Liver (tissue), 9 donors: ENCODE data around the gene TEX261. TPM values are rescaled to one million over a fixed set of nuclear protein-coding genes. Genes with fewer than 3 reads are reported as not detected.

Experiments
- DNase-seq: peaks from one replicate; pipeline ENCODE4 v3.0.0-alpha.2; 2017; ENCODE audit warnings: low spot score
- H3K27ac ChIP-seq, 2 donors: one replicate each; pipeline ENCODE4 v1.7.0; 2013; ENCODE audit warnings: inconsistent platforms in 2 of 2, low read length in 2 of 2, control low read depth in 1 of 2, low read depth in 1 of 2, mild to moderate bottlenecking in 1 of 2
- H3K27me3 ChIP-seq, 4 donors: one replicate each; pipeline versions ENCODE4 v1.6.1 to v1.7.0; 2013; ENCODE audit warnings: low read length in 3 of 4, inconsistent platforms in 1 of 4, mild to moderate bottlenecking in 1 of 4, moderate library complexity in 1 of 4; ENCODE audit not compliant: control insufficient read depth in 4 of 4, insufficient read depth in 4 of 4
- H3K36me3 ChIP-seq, 4 donors: one replicate each; pipeline versions ENCODE4 v1.6.1 to v1.7.0; 2013; ENCODE audit warnings: low read length in 3 of 4, mild to moderate bottlenecking in 3 of 4, low read depth in 1 of 4, moderate library complexity in 1 of 4; ENCODE audit not compliant: control insufficient read depth in 4 of 4, insufficient read depth in 3 of 4
- H3K4me1 ChIP-seq, 4 donors: one replicate each; pipeline versions ENCODE4 v1.6.1 to v1.7.0; 2013; ENCODE audit warnings: low read length in 3 of 4, mild to moderate bottlenecking in 3 of 4, moderate library complexity in 1 of 4; ENCODE audit not compliant: control insufficient read depth in 4 of 4, insufficient read depth in 4 of 4
- H3K4me3 ChIP-seq, 3 donors: one replicate each; pipeline versions ENCODE4 v1.6.1 to v1.7.0; 2013; ENCODE audit warnings: low read length in 3 of 3, control low read depth in 1 of 3, low read depth in 1 of 3, mild to moderate bottlenecking in 1 of 3
- H3K9ac ChIP-seq, 2 donors: one replicate each; pipeline ENCODE4 v1.7.0; 2013; ENCODE audit warnings: low read length in 2 of 2, mild to moderate bottlenecking in 2 of 2, moderate library complexity in 2 of 2, control low read depth in 1 of 2, low read depth in 1 of 2
- H3K9me3 ChIP-seq, 4 donors: one replicate each; pipeline versions ENCODE4 v1.6.1 to v1.7.0; 2013; ENCODE audit warnings: low read length in 3 of 4; ENCODE audit not compliant: control insufficient read depth in 4 of 4
- EGR1 ChIP-seq, 2 donors: IDR thresholded peaks; 2 replicates each; pipeline ENCODE4 v1.6.1; 2016 to 2018; ENCODE audit warnings: antibody characterized with exemption in 2 of 2, low read depth in 2 of 2
- FOXA1 ChIP-seq: IDR thresholded peaks from 2 replicates; pipeline ENCODE4 v1.6.1; 2016; ENCODE audit warnings: antibody characterized with exemption
- FOXA2 ChIP-seq: IDR thresholded peaks from 2 replicates; pipeline ENCODE4 v1.6.1; 2016; ENCODE audit warnings: antibody characterized with exemption
- GABPA ChIP-seq, 2 donors: IDR thresholded peaks in 1 of 2; conservative IDR thresholded peaks in 1 of 2; 2 replicates each; pipeline ENCODE4 v1.6.1; 2016; ENCODE audit warnings: antibody characterized with exemption in 2 of 2, mild to moderate bottlenecking in 1 of 2, moderate library complexity in 1 of 2
- HNF4A ChIP-seq, 2 donors: conservative IDR thresholded peaks; 2 replicates each; pipeline ENCODE4 v1.6.1; 2016; ENCODE audit warnings: antibody characterized with exemption in 2 of 2, mild to moderate bottlenecking in 2 of 2
- JUND ChIP-seq, 2 donors: IDR thresholded peaks; 2 replicates each; pipeline ENCODE4 v1.6.1; 2016; ENCODE audit warnings: antibody characterized with exemption in 2 of 2
- RAD21 ChIP-seq, 2 donors: IDR thresholded peaks; 2 replicates each; pipeline ENCODE4 v1.6.1; 2016; ENCODE audit warnings: antibody characterized with exemption in 2 of 2, mild to moderate bottlenecking in 2 of 2
- RXRA ChIP-seq, 2 donors: IDR thresholded peaks; 2 replicates each; pipeline ENCODE4 v1.6.1; 2017 to 2018; ENCODE audit warnings: antibody characterized with exemption in 2 of 2, mild to moderate bottlenecking in 1 of 2
- SP1 ChIP-seq: IDR thresholded peaks from 2 replicates; pipeline ENCODE4 v1.6.1; 2018; ENCODE audit warnings: antibody characterized with exemption, mild to moderate bottlenecking
- TAF1 ChIP-seq: conservative IDR thresholded peaks from 2 replicates; pipeline ENCODE4 v1.6.1; 2016; ENCODE audit warnings: antibody characterized with exemption, mild to moderate bottlenecking
- WGBS: extraction: QIAGEN DNeasy Blood & Tissue Kit; methylation state at CpG from one replicate; pipeline ENCODE4 v1.1.7; 2013; 5-methylcytosine and 5-hydroxymethylcytosine counted together
- polyA plus RNA-seq, 2 donors: library from polyadenylated mRNA; stranded (reverse) in 1 of 2; unstranded in 1 of 2; fragments of 200-250 nt in 1 of 2; fragments of >200 nt in 1 of 2; fragmentation: Nextera tagmentation in 1 of 2; extraction: Ambion mirVana in 1 of 2; gene quantifications; one replicate each; pipeline versions ENCODE4 v1.2.1 to v1.2.3, GENCODE V29; 2013 to 2015
- total RNA-seq, 2 donors: library from RNA; depleted of rRNA; stranded (reverse); fragments of >200 nt; gene quantifications; one replicate each; pipeline ENCODE4 v1.2.3, GENCODE V29; 2014
- TF ChIP-seq, protein P1 (sequence below): IDR thresholded peaks from 2 replicates; pipeline ENCODE4 v1.6.1; 2016; ENCODE audit warnings: antibody characterized with exemption
- TF ChIP-seq, protein P2 (sequence below): IDR thresholded peaks from 2 replicates; pipeline ENCODE4 v1.6.1; 2016; ENCODE audit warnings: antibody characterized with exemption
- TF ChIP-seq, protein P3 (sequence below): IDR thresholded peaks from 2 replicates; pipeline ENCODE4 v1.6.1; 2016; ENCODE audit warnings: antibody characterized with exemption, mild to moderate bottlenecking
- donor health status: healthy.
- donor health status: healthy.
- donor health status: healthy.
- donor health status: healthy.
- donor health status: healthy.

TEX261 gene
- total and polyA plus RNA-seq, 4 donors, result 14.2 to 54.8 (median 24.4) TPM

DNA sequence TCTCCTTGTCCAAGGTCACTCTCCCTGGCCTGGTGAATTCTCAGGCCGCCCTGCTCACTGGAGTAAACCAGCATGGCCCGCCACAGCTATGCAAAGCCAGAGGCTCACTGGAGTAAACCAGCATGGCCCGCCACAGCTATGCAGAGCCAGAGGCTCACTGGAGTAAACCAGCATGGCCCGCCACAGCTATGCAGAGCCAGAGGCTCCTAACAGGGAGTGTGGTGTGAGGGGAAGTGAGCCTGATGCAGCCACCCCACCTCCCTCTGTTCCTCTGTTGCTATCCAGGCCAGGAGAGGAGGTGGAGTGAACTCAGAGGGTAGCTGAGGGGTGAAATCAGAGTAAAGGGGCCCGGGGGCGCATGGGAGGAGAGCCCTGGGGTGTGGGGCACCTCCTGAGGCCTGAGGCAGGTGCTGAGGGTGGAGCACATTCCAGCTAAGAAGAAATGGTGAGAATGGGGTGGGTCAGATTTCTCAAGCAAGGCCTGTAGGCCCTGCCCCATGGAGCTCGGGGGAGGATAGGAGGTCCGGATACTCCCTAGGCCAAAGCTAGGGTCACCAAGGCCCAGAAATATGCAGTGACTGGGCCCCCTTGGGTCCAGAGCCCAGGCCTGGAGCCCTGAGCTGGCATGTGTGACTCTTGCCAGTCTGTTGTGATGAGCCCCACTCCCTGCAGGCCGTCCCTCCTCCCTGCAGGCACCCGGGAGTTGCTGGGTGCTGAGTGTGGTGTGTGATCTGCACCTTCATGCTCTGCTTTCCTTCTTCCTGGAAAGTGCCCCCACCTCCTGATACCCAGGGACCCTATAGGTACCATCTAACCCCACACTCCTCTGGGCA lies 57.5 kb downstream of the TEX261 start:
- TF ChIP-seq TAF1 (no peak), HNF4A (conservative IDR thresholded peaks at IDR 0.05) (no peak), JUND (IDR thresholded peaks at IDR 0.05) (no peak), GABPA (IDR thresholded peaks at IDR 0.05 in 1 of 2, conservative IDR thresholded peaks at IDR 0.05 in 1 of 2) (no peak), SP1 (no peak), EGR1 (IDR thresholded peaks at IDR 0.05; ENCODE audit: low read depth in 2 of 2) (no peak), RXRA (IDR thresholded peaks at IDR 0.05) (no peak), RAD21 (IDR thresholded peaks at IDR 0.05) (no peak), FOXA2 (no peak)
- TF ChIP-seq, protein P1, sequence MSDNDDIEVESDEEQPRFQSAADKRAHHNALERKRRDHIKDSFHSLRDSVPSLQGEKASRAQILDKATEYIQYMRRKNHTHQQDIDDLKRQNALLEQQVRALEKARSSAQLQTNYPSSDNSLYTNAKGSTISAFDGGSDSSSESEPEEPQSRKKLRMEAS, result no peak
- TF ChIP-seq, protein P2, sequence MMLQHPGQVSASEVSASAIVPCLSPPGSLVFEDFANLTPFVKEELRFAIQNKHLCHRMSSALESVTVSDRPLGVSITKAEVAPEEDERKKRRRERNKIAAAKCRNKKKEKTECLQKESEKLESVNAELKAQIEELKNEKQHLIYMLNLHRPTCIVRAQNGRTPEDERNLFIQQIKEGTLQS, result no peak
- TF ChIP-seq, protein P3, sequence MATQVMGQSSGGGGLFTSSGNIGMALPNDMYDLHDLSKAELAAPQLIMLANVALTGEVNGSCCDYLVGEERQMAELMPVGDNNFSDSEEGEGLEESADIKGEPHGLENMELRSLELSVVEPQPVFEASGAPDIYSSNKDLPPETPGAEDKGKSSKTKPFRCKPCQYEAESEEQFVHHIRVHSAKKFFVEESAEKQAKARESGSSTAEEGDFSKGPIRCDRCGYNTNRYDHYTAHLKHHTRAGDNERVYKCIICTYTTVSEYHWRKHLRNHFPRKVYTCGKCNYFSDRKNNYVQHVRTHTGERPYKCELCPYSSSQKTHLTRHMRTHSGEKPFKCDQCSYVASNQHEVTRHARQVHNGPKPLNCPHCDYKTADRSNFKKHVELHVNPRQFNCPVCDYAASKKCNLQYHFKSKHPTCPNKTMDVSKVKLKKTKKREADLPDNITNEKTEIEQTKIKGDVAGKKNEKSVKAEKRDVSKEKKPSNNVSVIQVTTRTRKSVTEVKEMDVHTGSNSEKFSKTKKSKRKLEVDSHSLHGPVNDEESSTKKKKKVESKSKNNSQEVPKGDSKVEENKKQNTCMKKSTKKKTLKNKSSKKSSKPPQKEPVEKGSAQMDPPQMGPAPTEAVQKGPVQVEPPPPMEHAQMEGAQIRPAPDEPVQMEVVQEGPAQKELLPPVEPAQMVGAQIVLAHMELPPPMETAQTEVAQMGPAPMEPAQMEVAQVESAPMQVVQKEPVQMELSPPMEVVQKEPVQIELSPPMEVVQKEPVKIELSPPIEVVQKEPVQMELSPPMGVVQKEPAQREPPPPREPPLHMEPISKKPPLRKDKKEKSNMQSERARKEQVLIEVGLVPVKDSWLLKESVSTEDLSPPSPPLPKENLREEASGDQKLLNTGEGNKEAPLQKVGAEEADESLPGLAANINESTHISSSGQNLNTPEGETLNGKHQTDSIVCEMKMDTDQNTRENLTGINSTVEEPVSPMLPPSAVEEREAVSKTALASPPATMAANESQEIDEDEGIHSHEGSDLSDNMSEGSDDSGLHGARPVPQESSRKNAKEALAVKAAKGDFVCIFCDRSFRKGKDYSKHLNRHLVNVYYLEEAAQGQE, result no peak
- no peak overlapping the region for H3K9ac ChIP-seq
- H3K27ac ChIP-seq, result no peak overlapping the region
- no peaks in the 10 kb centered on the region for H3K9me3 ChIP-seq
- DNase-seq, result no peak
- no peaks in the 10 kb centered on the region for H3K4me1 ChIP-seq
- 81% methylated on average over 10 of the region's 10 CpGs for WGBS
- H3K4me3 ChIP-seq, result no peak overlapping the region
- no peaks in the 10 kb centered on the region for H3K36me3 ChIP-seq
- no peaks in the 10 kb centered on the region for H3K27me3 ChIP-seq

DNA sequence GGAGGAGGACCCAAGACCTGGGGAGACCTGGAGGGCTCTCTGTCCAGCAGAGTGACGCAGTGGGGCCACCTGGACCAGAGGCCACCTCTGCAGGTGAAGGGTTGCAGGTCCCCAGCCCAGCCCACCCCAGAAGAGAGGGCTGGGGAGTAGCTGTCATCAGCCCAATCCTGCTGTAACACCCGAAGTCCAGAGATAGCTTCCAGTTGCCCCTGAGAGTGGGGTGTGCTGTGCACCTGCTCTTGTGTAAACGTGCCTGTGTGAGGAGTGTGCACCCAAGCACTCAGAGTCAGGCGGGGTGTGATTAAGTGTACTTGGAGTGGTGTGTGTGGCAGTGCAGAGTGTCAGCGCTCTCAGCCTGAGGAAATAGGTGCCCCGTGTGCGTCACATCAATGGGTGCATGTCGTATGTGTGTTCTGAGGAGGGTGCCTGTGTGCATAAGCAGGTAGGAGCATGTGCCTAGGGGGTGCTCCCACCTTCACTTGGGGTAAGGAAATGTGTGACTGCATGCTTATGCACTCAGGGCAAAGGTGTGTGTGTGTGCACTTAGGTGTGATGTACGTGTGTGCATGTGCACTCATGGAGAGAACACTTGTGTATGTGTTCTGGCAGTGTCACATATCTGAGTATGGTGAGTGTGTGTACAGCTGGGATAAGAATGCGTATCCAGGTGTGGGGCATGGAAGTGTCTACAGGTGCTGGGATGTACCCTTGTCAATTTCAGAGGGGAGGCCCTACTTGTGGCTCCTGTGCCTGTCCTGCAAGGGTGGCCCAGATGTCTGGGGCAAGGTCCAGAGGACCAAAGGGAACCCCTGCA lies 58.3 kb downstream of the TEX261 start:
- Histone ChIP-seq H3K27ac (no peak overlapping the region), H3K36me3 (no peaks in the 10 kb centered on the region), H3K4me1 (no peaks in the 10 kb centered on the region), H3K4me3 (no peak overlapping the region), H3K9ac (no peak overlapping the region), H3K27me3 (no peaks in the 10 kb centered on the region), H3K9me3 (no peaks in the 10 kb centered on the region)
- WGBS, result 84% methylated on average over 10 of the region's 10 CpGs
- TF ChIP-seq, protein P1, result no peak
- TF ChIP-seq JUND (IDR thresholded peaks at IDR 0.05) (no peak), FOXA1 (no peak)
- TF ChIP-seq, protein P3, result no peak
- no peak for DNase-seq
